Measurements from ENCODE around the gene TLL1.

The TLL1 gene

GRCh38 chr4:165894159-165894558 lies 21.1 kb downstream of the TLL1 start:
- no peak for DNase-seq (ENCODE audit: low spot score)

- DNase-seq (ENCODE audit: low spot score), result no peak
Measured at GRCh38 chr4:165905405-165906027, 32.5 kb downstream of the TLL1 start.

GRCh38 chr4:165906272-165906671 lies 33.2 kb downstream of the TLL1 start:
- no peak for DNase-seq (ENCODE audit: low spot score)

GRCh38 chr4:165909947-165910346 lies 36.9 kb downstream of the TLL1 start:
- no peak for DNase-seq (ENCODE audit: low spot score)

- no peak for DNase-seq (ENCODE audit: low spot score)
Measured at GRCh38 chr4:165915215-165915614, 42.2 kb downstream of the TLL1 start.

GRCh38 chr4:165921546-165921945 lies 48.5 kb downstream of the TLL1 start:
- no peak for DNase-seq (ENCODE audit: low spot score)

GRCh38 chr4:165922747-165923146 lies 49.7 kb downstream of the TLL1 start:
- no peak for DNase-seq (ENCODE audit: low spot score)

GRCh38 chr4:165926307-165926706 lies 53.3 kb downstream of the TLL1 start:
- DNase-seq (ENCODE audit: low spot score), result no peak

- DNase-seq (ENCODE audit: low spot score), result no peak
Measured at GRCh38 chr4:165927366-165927765, 54.3 kb downstream of the TLL1 start.

- no peak for DNase-seq (ENCODE audit: low spot score)
Measured at GRCh38 chr4:165927815-165928214, 54.8 kb downstream of the TLL1 start.

- no peak for DNase-seq (ENCODE audit: low spot score)
Measured at GRCh38 chr4:165928601-165929000, 55.6 kb downstream of the TLL1 start.

- no peak for DNase-seq (ENCODE audit: low spot score)
Measured at GRCh38 chr4:165929662-165930061, 56.6 kb downstream of the TLL1 start.

- DNase-seq (ENCODE audit: low spot score), result no peak
Measured at GRCh38 chr4:165931741-165932140, 58.7 kb downstream of the TLL1 start.

- no peak for DNase-seq (ENCODE audit: low spot score)
Measured at GRCh38 chr4:165944900-165945299, 71.9 kb downstream of the TLL1 start.

GRCh38 chr4:165945991-165946390 lies 73.0 kb downstream of the TLL1 start:
- DNase-seq (ENCODE audit: low spot score), result no peak

GRCh38 chr4:165947019-165947418 lies 74.0 kb downstream of the TLL1 start:
- no peak for DNase-seq (ENCODE audit: low spot score)

- no peak for DNase-seq (ENCODE audit: low spot score)
Measured at GRCh38 chr4:165953181-165953580, 80.1 kb downstream of the TLL1 start.

- DNase-seq (ENCODE audit: low spot score), result no peak
Measured at GRCh38 chr4:165963621-165964020, 90.6 kb downstream of the TLL1 start.

GRCh38 chr4:165964591-165964990 lies 91.6 kb downstream of the TLL1 start:
- DNase-seq (ENCODE audit: low spot score), result no peak

- no peak for DNase-seq (ENCODE audit: low spot score)
Measured at GRCh38 chr4:165965503-165965902, 92.5 kb downstream of the TLL1 start.

GRCh38 chr4:165966833-165967232 lies 93.8 kb downstream of the TLL1 start:
- no peak for DNase-seq (ENCODE audit: low spot score)

GRCh38 chr4:165967486-165967885 lies 94.4 kb downstream of the TLL1 start:
- no peak for DNase-seq (ENCODE audit: low spot score)

- no peak for DNase-seq (ENCODE audit: low spot score)
Measured at GRCh38 chr4:165970703-165971420, 97.8 kb downstream of the TLL1 start.

GRCh38 chr4:165971446-165971845 lies 98.4 kb downstream of the TLL1 start:
- no peak for DNase-seq (ENCODE audit: low spot score)

Data from CD4-positive, alpha-beta T cell treated with Interleukin-15 for 4 hours (primary cell).